ENCODE results near the gene LCNL1.

The LCNL1 gene

GRCh38 chr9:136936645-136937170 lies 46.1 kb upstream of the LCNL1 start:
- Histone ChIP-seq H3K9ac (ENCODE audit: low read depth, low read length, poor library complexity, severe bottlenecking) (no peak overlapping the region), H4K20me1 (ENCODE audit: insufficient read depth, low read length, poor library complexity, severe bottlenecking) (peaks cover 7% of the 10 kb centered on the region), H3K4me2 (ENCODE audit: low read depth, low read length, poor library complexity, severe bottlenecking) (no peak overlapping the region)

GRCh38 chr9:136937186-136938001 lies 45.4 kb upstream of the LCNL1 start:
- no peak overlapping the region for H2AFZ ChIP-seq (ENCODE audit: low read length)
- peaks cover 12% of the 10 kb centered on the region for H4K20me1 ChIP-seq (ENCODE audit: insufficient read depth, low read length, poor library complexity, severe bottlenecking)
- H3K4me3 ChIP-seq (ENCODE audit: low read length, poor library complexity, severe bottlenecking) = no peak overlapping the region
- no peaks in the 10 kb centered on the region for H3K9me3 ChIP-seq (ENCODE audit: insufficient read depth, low read depth, low read length)
- H3K27me3 ChIP-seq (ENCODE audit: insufficient read depth, low read length, poor library complexity, severe bottlenecking) = no peaks in the 10 kb centered on the region
- no peaks in the 10 kb centered on the region for H3K4me1 ChIP-seq (ENCODE audit: insufficient read depth, low read length, poor library complexity, severe bottlenecking)
- no peaks in the 10 kb centered on the region for H3F3A ChIP-seq (ENCODE audit: low read depth)
- TF ChIP-seq CTCF (conservative IDR thresholded peaks at IDR 0.05; ENCODE audit: low read length) (no peak), EZH2phosphoT487 (IDR thresholded peaks at IDR 0.05; ENCODE audit: borderline replicate concordance) (no peak)
- peaks cover 22% of the 10 kb centered on the region; the same call in 1 of the 2 replicates for H3K36me3 ChIP-seq (ENCODE audit: insufficient read depth, low read length)
- peaks cover 8% of the 10 kb centered on the region; the same call in 1 of the 2 replicates for H3K79me2 ChIP-seq (ENCODE audit: insufficient read depth, low read length)
- H3K9me2 ChIP-seq (replicated peaks; ENCODE audit: low read depth, low read length) = no peaks in the 10 kb centered on the region
- no peak overlapping the region for H3K4me2 ChIP-seq (ENCODE audit: low read depth, low read length, poor library complexity, severe bottlenecking)
- no peak overlapping the region for H3K9ac ChIP-seq (ENCODE audit: low read depth, low read length, poor library complexity, severe bottlenecking)

More at GRCh38 chr9:136936645-136937170, 46.1 kb upstream of the LCNL1 start:
- peaks cover 15% of the 10 kb centered on the region; the same call in 1 of the 2 replicates for H3K36me3 ChIP-seq (ENCODE audit: insufficient read depth, low read length)
- TF ChIP-seq EZH2phosphoT487 (IDR thresholded peaks at IDR 0.05; ENCODE audit: borderline replicate concordance) (no peak), CTCF (conservative IDR thresholded peaks at IDR 0.05; ENCODE audit: low read length) (no peak)
- H3K9me2 ChIP-seq (replicated peaks; ENCODE audit: low read depth, low read length) = no peaks in the 10 kb centered on the region
- H3K4me3 ChIP-seq (ENCODE audit: low read length, poor library complexity, severe bottlenecking) = no peak overlapping the region
- H3K4me1 ChIP-seq (ENCODE audit: insufficient read depth, low read length, poor library complexity, severe bottlenecking) = no peaks in the 10 kb centered on the region
- H3F3A ChIP-seq (ENCODE audit: low read depth) = no peaks in the 10 kb centered on the region
- H2AFZ ChIP-seq (ENCODE audit: low read length) = no peak overlapping the region
- H3K9me3 ChIP-seq (ENCODE audit: insufficient read depth, low read depth, low read length) = no peaks in the 10 kb centered on the region
- peaks cover 1% of the 10 kb centered on the region; the same call in 1 of the 2 replicates for H3K79me2 ChIP-seq (ENCODE audit: insufficient read depth, low read length)
- no peaks in the 10 kb centered on the region for H3K27me3 ChIP-seq (ENCODE audit: insufficient read depth, low read length, poor library complexity, severe bottlenecking)

- Histone ChIP-seq H4K20me1 (ENCODE audit: insufficient read depth, low read length, poor library complexity, severe bottlenecking) (peaks cover 29% of the 10 kb centered on the region), H3K4me3 (ENCODE audit: low read length, poor library complexity, severe bottlenecking) (no peak overlapping the region), H3K9me2 (replicated peaks; ENCODE audit: low read depth, low read length) (no peaks in the 10 kb centered on the region), H3K36me3 (ENCODE audit: insufficient read depth, low read length) (peaks cover 24% of the 10 kb centered on the region; the same call in 1 of the 2 replicates), H3K9me3 (ENCODE audit: insufficient read depth, low read depth, low read length) (no peaks in the 10 kb centered on the region), H2AFZ (ENCODE audit: low read length) (no peak overlapping the region), H3F3A (ENCODE audit: low read depth) (no peaks in the 10 kb centered on the region), H3K4me1 (ENCODE audit: insufficient read depth, low read length, poor library complexity, severe bottlenecking) (peaks cover 6% of the 10 kb centered on the region), H3K79me2 (ENCODE audit: insufficient read depth, low read length) (peaks cover 26% of the 10 kb centered on the region), H3K9ac (ENCODE audit: low read depth, low read length, poor library complexity, severe bottlenecking) (no peak overlapping the region), H3K27me3 (ENCODE audit: insufficient read depth, low read length, poor library complexity, severe bottlenecking) (no peaks in the 10 kb centered on the region), H3K4me2 (ENCODE audit: low read depth, low read length, poor library complexity, severe bottlenecking) (no peak overlapping the region)
- no peak for TF ChIP-seq CTCF (conservative IDR thresholded peaks at IDR 0.05; ENCODE audit: low read length)
- TF ChIP-seq EZH2phosphoT487 (IDR thresholded peaks at IDR 0.05; ENCODE audit: borderline replicate concordance) = no peak
Observed at GRCh38 chr9:136939431-136939995, 43.3 kb upstream of the LCNL1 start.

Measured in Loucy (cell line).